Measurements from ENCODE around the gene PLCD3. TPM values are rescaled to one million over a fixed set of nuclear protein-coding genes. Genes with fewer than 3 reads are reported as not detected.
A peak's percentile ranks its signal among the peaks of the same experiment; 100 is the strongest.

The PLCD3 gene
- polyA plus RNA-seq, 1 donor (not counting 4 experiments of a cell fraction or from before 2014, with no cell fraction given): 53.3 TPM

DNA sequence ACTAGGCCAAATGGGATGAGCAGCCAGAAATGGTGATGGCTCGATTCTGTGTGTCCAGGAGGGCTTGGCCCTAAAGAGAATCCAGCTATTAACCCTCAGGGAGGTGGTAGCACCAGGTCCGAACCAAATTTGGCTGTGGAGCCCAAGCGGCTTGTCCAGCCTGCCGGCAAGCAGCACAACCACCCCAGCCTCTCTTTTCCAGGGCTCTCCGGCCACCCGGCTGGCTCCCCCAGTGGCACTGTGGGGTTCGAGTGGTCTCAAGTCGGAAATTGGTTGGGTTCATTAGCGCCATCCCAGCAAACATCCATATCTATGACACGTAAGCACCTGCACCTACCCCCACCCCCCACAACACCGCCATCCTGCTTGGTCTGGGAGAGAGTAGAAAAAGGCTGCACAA lies 35.4 kb downstream of the PLCD3 start:
- Histone ChIP-seq H3K4me1 (ENCODE audit: control insufficient read depth, extremely low read depth, insufficient read depth, low read length) (peaks cover 42% of the 10 kb centered on the region), H3K27ac (ENCODE audit: control insufficient read depth, insufficient read depth, low read length) (no peak overlapping the region), H3K9ac (ENCODE audit: control insufficient read depth, extremely low read depth, insufficient read depth, low read length) (no peak overlapping the region), H3K27me3 (ENCODE audit: control insufficient read depth, extremely low read depth, insufficient read depth, low read length) (no peaks in the 10 kb centered on the region), H3K4me3 (ENCODE audit: control insufficient read depth in 2 of 3, extremely low read depth in 1 of 3, insufficient read depth in 2 of 3, low read depth in 1 of 3, low read length in 3 of 3) (no peak overlapping the region), H3K9me3 (ENCODE audit: control insufficient read depth, low read depth, low read length) (peaks cover 2% of the 10 kb centered on the region), H3K36me3 (ENCODE audit: control insufficient read depth in 2 of 2, extremely low read depth in 1 of 2, insufficient read depth in 2 of 2, low read length in 2 of 2) (peaks cover 38 to 41% of the 10 kb centered on the region in 2 experiments), H3K4me2 (ENCODE audit: control insufficient read depth, extremely low read depth, insufficient read depth, low read depth, low read length) (no peak overlapping the region), H2AFZ (ENCODE audit: control insufficient read depth, low read length) (no peak overlapping the region), H3K79me2 (ENCODE audit: control insufficient read depth, insufficient read depth, low read length) (no peaks in the 10 kb centered on the region), H3K9me1 (ENCODE audit: control insufficient read depth, extremely low read depth, insufficient read depth, low read length) (no peaks in the 10 kb centered on the region), H4K20me1 (ENCODE audit: control insufficient read depth, extremely low read depth, insufficient read depth, low read length) (no peaks in the 10 kb centered on the region)
- FAIRE-seq (no peak), DNase-seq (ENCODE audit: low read depth, low spot score) (no peak)
- dilution Hi-C loops (cut with MboI; ENCODE audit: extremely low pct_ligation_motif_present, low sequenced_read_pairs): no loop called here
- TF ChIP-seq EZH2 (IDR thresholded peaks at IDR 0.05; ENCODE audit: low read length): no peak
- TF ChIP-seq, protein P1, sequence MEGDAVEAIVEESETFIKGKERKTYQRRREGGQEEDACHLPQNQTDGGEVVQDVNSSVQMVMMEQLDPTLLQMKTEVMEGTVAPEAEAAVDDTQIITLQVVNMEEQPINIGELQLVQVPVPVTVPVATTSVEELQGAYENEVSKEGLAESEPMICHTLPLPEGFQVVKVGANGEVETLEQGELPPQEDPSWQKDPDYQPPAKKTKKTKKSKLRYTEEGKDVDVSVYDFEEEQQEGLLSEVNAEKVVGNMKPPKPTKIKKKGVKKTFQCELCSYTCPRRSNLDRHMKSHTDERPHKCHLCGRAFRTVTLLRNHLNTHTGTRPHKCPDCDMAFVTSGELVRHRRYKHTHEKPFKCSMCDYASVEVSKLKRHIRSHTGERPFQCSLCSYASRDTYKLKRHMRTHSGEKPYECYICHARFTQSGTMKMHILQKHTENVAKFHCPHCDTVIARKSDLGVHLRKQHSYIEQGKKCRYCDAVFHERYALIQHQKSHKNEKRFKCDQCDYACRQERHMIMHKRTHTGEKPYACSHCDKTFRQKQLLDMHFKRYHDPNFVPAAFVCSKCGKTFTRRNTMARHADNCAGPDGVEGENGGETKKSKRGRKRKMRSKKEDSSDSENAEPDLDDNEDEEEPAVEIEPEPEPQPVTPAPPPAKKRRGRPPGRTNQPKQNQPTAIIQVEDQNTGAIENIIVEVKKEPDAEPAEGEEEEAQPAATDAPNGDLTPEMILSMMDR (optimal IDR thresholded peaks at IDR 0.05 in 1 of 3, IDR thresholded peaks at IDR 0.05 in 1 of 3, conservative IDR thresholded peaks at IDR 0.05 in 1 of 3; ENCODE audit: extremely low read depth in 1 of 3, insufficient read depth in 2 of 3, low read length in 3 of 3): no peak

- no peaks in the 10 kb centered on the region for H3K27me3 ChIP-seq (ENCODE audit: control insufficient read depth, extremely low read depth, insufficient read depth, low read length)
- no peak overlapping the region for H2AFZ ChIP-seq (ENCODE audit: control insufficient read depth, low read length)
- H3K9me3 ChIP-seq (ENCODE audit: control insufficient read depth, low read depth, low read length): peaks cover 4% of the 10 kb centered on the region
- no peak for TF ChIP-seq EZH2 (IDR thresholded peaks at IDR 0.05; ENCODE audit: low read length)
- TF ChIP-seq, protein P1 (optimal IDR thresholded peaks at IDR 0.05 in 1 of 3, IDR thresholded peaks at IDR 0.05 in 1 of 3, conservative IDR thresholded peaks at IDR 0.05 in 1 of 3; ENCODE audit: extremely low read depth in 1 of 3, insufficient read depth in 2 of 3, low read length in 3 of 3): peak; percentile 54 to 61 (median 57)
- no peaks in the 10 kb centered on the region for H3K9me1 ChIP-seq (ENCODE audit: control insufficient read depth, extremely low read depth, insufficient read depth, low read length)
- H3K4me1 ChIP-seq (ENCODE audit: control insufficient read depth, extremely low read depth, insufficient read depth, low read length): peaks cover 36% of the 10 kb centered on the region
- H3K4me3 ChIP-seq (ENCODE audit: control insufficient read depth in 2 of 3, extremely low read depth in 1 of 3, insufficient read depth in 2 of 3, low read depth in 1 of 3, low read length in 3 of 3): no peak overlapping the region
- DNase-seq (ENCODE audit: low read depth, low spot score): no peak
- no peak overlapping the region for H3K4me2 ChIP-seq (ENCODE audit: control insufficient read depth, extremely low read depth, insufficient read depth, low read depth, low read length)
- no peak overlapping the region for H3K9ac ChIP-seq (ENCODE audit: control insufficient read depth, extremely low read depth, insufficient read depth, low read length)
- FAIRE-seq: no peak
- H3K79me2 ChIP-seq (ENCODE audit: control insufficient read depth, insufficient read depth, low read length): no peaks in the 10 kb centered on the region
- peaks cover 40 to 49% of the 10 kb centered on the region in 2 experiments for H3K36me3 ChIP-seq (ENCODE audit: control insufficient read depth in 2 of 2, extremely low read depth in 1 of 2, insufficient read depth in 2 of 2, low read length in 2 of 2)
- no peak overlapping the region for H3K27ac ChIP-seq (ENCODE audit: control insufficient read depth, insufficient read depth, low read length)
- H4K20me1 ChIP-seq (ENCODE audit: control insufficient read depth, extremely low read depth, insufficient read depth, low read length): no peaks in the 10 kb centered on the region
- dilution Hi-C loops (cut with MboI; ENCODE audit: extremely low pct_ligation_motif_present, low sequenced_read_pairs): no loop called here
Observed at GRCh38 chr17:45096141-45096540, 36.2 kb downstream of the PLCD3 start.
